Ovary (tissue), 9 donors: ENCODE results near the gene KRTAP17-1. TPM values are rescaled to one million over a fixed set of nuclear protein-coding genes. Genes with fewer than 3 reads are reported as not detected.

Source experiments
- DNase-seq, 5 donors: peaks; one replicate each; pipeline ENCODE4 v3.0.0-alpha.2; 2019 to 2020
- H3K27ac ChIP-seq, 2 donors: fragments of 200-600 bp; one replicate each; pipeline versions ENCODE4 v1.5.1 to v1.8.0; 2019 to 2022
- H3K27me3 ChIP-seq: fragments of 200-600 bp; one replicate; pipeline ENCODE4 v1.8.0; 2022
- H3K36me3 ChIP-seq: fragments of 200-600 bp; sonication (generic); one replicate; pipeline ENCODE4 v1.5.1; 2019
- H3K4me1 ChIP-seq: one replicate; pipeline ENCODE4 v1.8.1; 2013; ENCODE audit warnings: mild to moderate bottlenecking, moderate library complexity; ENCODE audit not compliant: insufficient read depth
- H3K4me3 ChIP-seq: fragments of 200-600 bp; sonication (generic); one replicate; pipeline ENCODE4 v1.5.1; 2017
- H3K9me3 ChIP-seq, 2 donors: fragments of 200-600 bp in 1 of 2; sonication (generic) in 1 of 2; one replicate each; pipeline versions ENCODE4 v1.5.1 to v1.8.1; 2013 to 2019; ENCODE audit warnings: mild to moderate bottlenecking in 1 of 2, moderate library complexity in 1 of 2
- EP300 ChIP-seq: sonication (generic); formaldehyde crosslinking; IDR thresholded peaks from one replicate; pipeline ENCODE4 v1.6.1; 2017; ENCODE audit warnings: antibody characterized with exemption
- POLR2A ChIP-seq: fragments of 450-650 bp; IDR thresholded peaks from one replicate; pipeline ENCODE4 v1.6.1; 2017; ENCODE audit warnings: antibody characterized with exemption, mild to moderate bottlenecking, moderate library complexity
- WGBS, 3 donors: extraction: QIAGEN DNeasy Blood & Tissue Kit in 1 of 3; methylation state at CpG; one replicate each; pipeline versions ENCODE4 v1.1.5 to v1.1.7; 2013 to 2017; 5-methylcytosine and 5-hydroxymethylcytosine counted together
- intact Hi-C, 4 donors: fragments of 100-400 bp; cut with DNase I; formaldehyde crosslinking; loops; one replicate each; pipeline versions ENCODE4 v1.11.0 to v1.15.1; 2022 to 2023
- polyA plus RNA-seq, 2 donors: library from polyadenylated mRNA; stranded (reverse); fragments of 200-250 nt in 1 of 2; fragments of 350-450 nt in 1 of 2; fragmentation: Illumina TruSeq in 1 of 2; extraction: RNeasy Lipid Tissue Mini Kit (QIAGEN cat#74804) in 1 of 2; gene quantifications; one replicate each; pipeline ENCODE4 v1.2.3, GENCODE V29; 2013 to 2014
- total RNA-seq, 7 donors: library from RNA; depleted of rRNA in 2 of 7; stranded (reverse); fragments of >200 nt in 2 of 7; fragmentation: NEBNext Ultra II Directional in 3 of 7; extraction: Animal tissue kit (Norgen Biotek cat#: 25700) in 3 of 7; gene quantifications; one replicate each; pipeline versions ENCODE4 v1.1.0 to v1.2.4, GENCODE V29; 2016 to 2023
- TF ChIP-seq, protein P1 (sequence below), 3 donors: fragments of 450-650 bp in 2 of 3; fragments of 200-600 bp in 1 of 3; IDR thresholded peaks; one replicate each; pipeline versions ENCODE4 v1.5.1 to v1.8.0; 2016 to 2022; ENCODE audit warnings: antibody characterized with exemption in 3 of 3, mild to moderate bottlenecking in 1 of 3
- donor health status: DM: no; HTN: no; CAD: no; lungs with moderate emphysema.
- donor health status: DM: no; HTN: no; CAD: no.
- donor health status: Bipolar disorder and iron deficiency.
- donor health status: DM: yes; HTN: yes; CAD: no.
- donor health status: DM: no; HTN: no; CAD: no.
- donor health status: DM: yes; HTN: yes; CAD: no.

The KRTAP17-1 gene
- total and polyA plus RNA-seq, 9 donors, result not detected

DNA sequence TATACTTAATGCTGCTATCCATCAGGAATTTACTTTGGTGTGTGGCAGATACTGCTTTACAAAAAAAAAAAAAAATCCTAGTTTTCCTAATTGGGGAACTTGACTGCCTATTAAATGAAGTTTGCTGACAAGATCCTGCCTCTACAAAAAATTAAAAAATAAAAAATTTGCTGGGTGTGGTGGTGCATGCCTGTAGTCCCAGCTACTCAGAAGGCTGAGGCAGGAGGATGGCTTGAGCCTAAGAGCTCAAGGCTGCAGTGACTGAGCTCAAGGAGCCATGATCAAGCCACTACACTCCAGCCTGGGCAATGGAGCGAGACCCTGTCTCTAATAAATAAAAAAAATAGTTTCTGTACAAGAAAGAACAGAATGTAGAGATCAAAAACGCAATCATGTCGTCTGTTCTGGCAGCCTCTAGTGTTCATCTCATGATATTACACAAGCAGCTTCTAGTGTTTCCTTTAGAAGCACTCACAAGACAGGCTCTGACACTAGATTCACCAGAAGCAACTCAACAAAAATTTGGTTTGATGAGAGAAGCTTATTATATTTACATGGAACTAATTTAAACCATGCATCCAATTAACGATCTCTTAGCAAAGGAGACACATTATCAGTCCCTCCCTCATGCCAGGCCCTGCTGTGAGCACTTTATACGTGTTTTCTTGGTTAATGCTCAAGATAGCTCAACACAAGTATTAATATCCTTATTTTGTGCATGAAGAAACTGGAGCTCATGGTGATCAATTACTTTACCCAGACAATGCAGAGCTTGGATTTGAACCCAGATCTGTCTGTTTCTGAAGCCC is 6.8 kb upstream of the KRTAP17-1 start:
- H3K9me3 ChIP-seq, result no peaks in the 10 kb centered on the region
- no peak overlapping the region for H3K4me3 ChIP-seq
- H3K27me3 ChIP-seq, result no peaks in the 10 kb centered on the region
- H3K36me3 ChIP-seq, result no peaks in the 10 kb centered on the region
- no peak for DNase-seq
- H3K27ac ChIP-seq, result no peak overlapping the region
- no peak for TF ChIP-seq EP300
- TF ChIP-seq, protein P1, sequence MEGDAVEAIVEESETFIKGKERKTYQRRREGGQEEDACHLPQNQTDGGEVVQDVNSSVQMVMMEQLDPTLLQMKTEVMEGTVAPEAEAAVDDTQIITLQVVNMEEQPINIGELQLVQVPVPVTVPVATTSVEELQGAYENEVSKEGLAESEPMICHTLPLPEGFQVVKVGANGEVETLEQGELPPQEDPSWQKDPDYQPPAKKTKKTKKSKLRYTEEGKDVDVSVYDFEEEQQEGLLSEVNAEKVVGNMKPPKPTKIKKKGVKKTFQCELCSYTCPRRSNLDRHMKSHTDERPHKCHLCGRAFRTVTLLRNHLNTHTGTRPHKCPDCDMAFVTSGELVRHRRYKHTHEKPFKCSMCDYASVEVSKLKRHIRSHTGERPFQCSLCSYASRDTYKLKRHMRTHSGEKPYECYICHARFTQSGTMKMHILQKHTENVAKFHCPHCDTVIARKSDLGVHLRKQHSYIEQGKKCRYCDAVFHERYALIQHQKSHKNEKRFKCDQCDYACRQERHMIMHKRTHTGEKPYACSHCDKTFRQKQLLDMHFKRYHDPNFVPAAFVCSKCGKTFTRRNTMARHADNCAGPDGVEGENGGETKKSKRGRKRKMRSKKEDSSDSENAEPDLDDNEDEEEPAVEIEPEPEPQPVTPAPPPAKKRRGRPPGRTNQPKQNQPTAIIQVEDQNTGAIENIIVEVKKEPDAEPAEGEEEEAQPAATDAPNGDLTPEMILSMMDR (IDR thresholded peaks at IDR 0.05), result peak in 1 of 3 donors; percentile 51
- intact Hi-C loops, result no loop called here
- no peaks in the 10 kb centered on the region for H3K4me1 ChIP-seq
- WGBS, 3 donors, result 32 to 35% (median 32%) methylated on average over 5 of the region's 5 CpGs

DNA sequence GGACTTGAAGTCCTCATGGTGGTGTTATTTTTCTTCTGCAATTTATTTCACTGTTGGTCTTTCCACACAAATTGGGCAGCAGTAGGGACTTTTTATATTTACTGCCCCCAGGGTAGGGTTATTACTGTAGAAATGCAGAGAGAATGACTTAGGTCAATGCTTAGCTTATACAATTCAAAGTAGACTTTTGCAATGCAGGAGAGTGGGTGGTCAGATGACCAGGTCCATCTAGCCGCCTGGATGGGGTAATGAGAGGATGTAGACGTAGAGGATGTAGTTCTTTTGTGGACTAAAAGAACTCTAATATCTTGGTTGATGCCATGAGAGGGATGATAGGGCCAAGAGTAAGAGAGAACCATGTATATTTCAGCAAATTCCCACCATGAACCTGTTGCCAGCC is 2.7 kb upstream of the KRTAP17-1 start:
- Histone ChIP-seq H3K27ac (no peak overlapping the region), H3K36me3 (no peaks in the 10 kb centered on the region), H3K27me3 (no peaks in the 10 kb centered on the region), H3K4me3 (no peak overlapping the region), H3K4me1 (no peaks in the 10 kb centered on the region), H3K9me3 (no peaks in the 10 kb centered on the region)
- 31 to 45% (median 39%) methylated on average over 2 of the region's 2 CpGs for WGBS, 3 donors
- intact Hi-C loops, result no loop called here
- DNase-seq, result no peak
- TF ChIP-seq POLR2A (no peak), EP300 (no peak)
- TF ChIP-seq, protein P1 (IDR thresholded peaks at IDR 0.05), result no peak

- Histone ChIP-seq H3K27me3 (no peaks in the 10 kb centered on the region), H3K27ac (no peak overlapping the region), H3K4me1 (no peaks in the 10 kb centered on the region), H3K9me3 (no peaks in the 10 kb centered on the region), H3K36me3 (no peaks in the 10 kb centered on the region), H3K4me3 (no peak overlapping the region)
- intact Hi-C loops, result no loop called here
- DNase-seq, result no peak
- TF ChIP-seq POLR2A (no peak), EP300 (no peak)
- TF ChIP-seq, protein P1 (IDR thresholded peaks at IDR 0.05), result no peak
- 75 to 77% (median 77%) methylated on average over 17 of the region's 17 CpGs for WGBS, 3 donors
Measured at GRCh38 chr17:41315814-41316445, 420 bp upstream of the KRTAP17-1 start.

DNA sequence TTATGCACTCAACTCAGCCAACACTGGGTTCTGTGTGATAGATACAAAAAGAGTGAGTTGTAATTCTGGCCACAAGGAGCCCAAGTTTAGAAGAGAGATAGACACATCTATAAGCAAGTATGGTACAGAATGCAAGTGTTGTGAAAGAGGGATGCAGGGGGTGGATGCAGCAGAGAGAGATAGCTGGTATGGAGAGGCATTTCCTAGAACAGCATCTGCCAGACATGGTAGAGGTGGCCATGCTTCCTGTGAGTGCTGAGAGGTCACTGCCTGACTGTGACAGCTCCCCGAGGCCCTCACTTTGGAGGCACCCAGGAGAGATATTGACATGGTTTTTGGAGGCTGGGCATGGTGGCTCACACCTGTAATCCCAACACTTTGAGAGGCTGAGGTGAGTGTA is 4.4 kb downstream of the KRTAP17-1 start:
- Histone ChIP-seq H3K4me3 (no peak overlapping the region), H3K4me1 (no peaks in the 10 kb centered on the region), H3K27me3 (no peaks in the 10 kb centered on the region), H3K9me3 (no peaks in the 10 kb centered on the region), H3K27ac (no peak overlapping the region), H3K36me3 (no peaks in the 10 kb centered on the region)
- 79 to 89% (median 86%) methylated on average over 1 of the region's 1 CpG for WGBS, 3 donors
- no peak for DNase-seq
- intact Hi-C loops, result no loop called here
- TF ChIP-seq, protein P1 (IDR thresholded peaks at IDR 0.05), result no peak
- TF ChIP-seq EP300, result no peak
- TF ChIP-seq POLR2A, result no peak
